ENCODE measurements around the gene CCDC57. TPM values are rescaled to one million over a fixed set of nuclear protein-coding genes. Genes with fewer than 3 reads are reported as not detected.

The CCDC57 gene
- total and polyA plus RNA-seq, 2 of the 4 experiments (the other 2 are of a cell fraction): 7.3 to 31.3 TPM

DNA sequence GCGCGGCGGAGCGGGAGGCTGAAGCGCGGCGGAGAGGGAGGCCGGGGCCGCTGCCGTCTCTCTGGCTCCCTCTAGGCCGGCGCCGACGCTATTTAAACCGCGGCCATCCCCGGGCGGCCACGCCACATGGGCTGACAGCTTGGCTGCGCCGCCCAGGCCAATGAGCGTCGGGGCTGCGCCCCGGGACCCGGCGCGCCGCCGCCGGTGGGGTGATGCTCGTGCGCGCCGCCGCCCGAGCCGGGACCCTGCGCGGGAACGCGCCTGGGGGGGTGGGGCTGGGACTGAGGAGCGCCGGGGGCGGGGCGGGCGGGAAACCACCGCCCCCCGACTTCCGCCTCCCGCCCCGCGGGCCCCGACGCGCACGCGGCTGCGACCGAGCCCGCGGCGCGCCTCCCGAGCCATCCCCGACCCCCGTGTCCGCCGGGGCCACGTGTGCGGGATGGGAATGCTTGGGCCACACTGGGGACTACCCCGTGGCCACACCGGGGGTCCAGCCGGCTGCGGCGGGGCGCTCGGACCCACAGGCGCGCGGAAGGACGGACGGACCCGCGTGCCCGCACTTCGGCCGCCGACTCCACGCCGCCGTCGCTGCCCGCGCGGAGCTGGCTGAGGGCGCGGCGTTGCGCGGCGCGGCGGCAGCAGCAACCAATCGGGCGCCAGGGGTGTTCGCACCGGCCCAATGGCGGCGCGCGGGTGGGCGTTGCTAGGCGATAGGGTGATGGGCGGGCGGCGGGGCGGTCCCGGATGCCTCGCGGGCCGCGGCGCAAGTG lies 114.3 kb downstream of the CCDC57 start, which contains the start of gene FASN (continued):
- TF ChIP-seq CEBPB (IDR thresholded peaks at IDR 0.05; ENCODE audit: low read depth, low read length) (no peak), MAFK (IDR thresholded peaks at IDR 0.05; ENCODE audit: low read depth, low read length) (no peak), RCOR1 (IDR thresholded peaks at IDR 0.05; ENCODE audit: insufficient replicate concordance, low read length) (no peak)

DNA sequence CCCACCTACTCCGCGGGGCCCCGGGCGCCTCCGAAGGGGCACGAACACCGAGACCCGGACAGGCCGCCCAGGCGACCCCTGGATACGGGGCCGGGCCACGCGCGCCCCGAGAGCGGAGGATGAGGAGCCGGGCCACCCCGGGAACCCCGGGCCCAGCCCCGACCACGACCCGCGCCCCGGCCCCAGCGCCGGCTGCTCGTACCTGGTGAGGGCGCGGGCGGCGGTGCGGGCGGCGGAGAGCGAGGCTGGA lies 114.8 kb downstream of the CCDC57 start:
- Histone ChIP-seq H2AFZ (replicated peaks; ENCODE audit: low read length, poor library complexity) (peak overlapping the region; percentile 88), H3K9ac (ENCODE audit: low read depth, low read length) (peak overlapping the region; percentile 87), H3K56ac (ENCODE audit: extremely low read depth, insufficient read depth, low read length) (0 out of 2 replicates have a peak overlapping the region, but pooled peaks have one; percentile 17), H3K36me3 (ENCODE audit: control insufficient read depth, insufficient read depth, low read length) (peaks cover 25% of the 10 kb centered on the region), H2BK5ac (ENCODE audit: low read depth, low read length, poor library complexity, severe bottlenecking) (peak overlapping the region; percentile 44), H3K27ac (ENCODE audit: insufficient read depth, low read length) (peak overlapping the region; percentile 74), H3K4ac (ENCODE audit: low read depth, low read length) (no peak overlapping the region), H3K14ac (replicated peaks; ENCODE audit: low read depth, low read length) (no peak overlapping the region), H3K4me2 (ENCODE audit: low read depth, low read length) (peak overlapping the region; percentile 83; the same call in 1 of the 2 replicates), H2AK5ac (ENCODE audit: low read depth, low read length) (peak overlapping the region; percentile 8; the same call in 1 of the 2 replicates), H3K4me3 (ENCODE audit: insufficient read depth, low read depth, low read length) (peak overlapping the region; percentile 54), H3K79me1 (ENCODE audit: low read depth in 1 of 2, low read length in 2 of 2) (peaks cover 0 to 56% of the 10 kb centered on the region in 2 experiments), H3K23ac (ENCODE audit: low read depth, low read length) (no peak overlapping the region), H4K5ac (ENCODE audit: low read depth, low read length) (no peak overlapping the region), H2BK20ac (ENCODE audit: low read depth, low read length) (no peak overlapping the region), H2AK9ac (replicated peaks; ENCODE audit: low read depth, low read length, poor library complexity) (peak overlapping the region; percentile 98), H3K27me3 (ENCODE audit: control insufficient read depth, insufficient read depth, low read length) (no peaks in the 10 kb centered on the region), H3K9me1 (ENCODE audit: insufficient read depth, low read length) (peaks cover 5% of the 10 kb centered on the region; the same call in 1 of the 2 replicates), H3K18ac (ENCODE audit: low read depth, low read length) (no peak overlapping the region), H4K8ac (ENCODE audit: low read depth in 2 of 2, low read length in 2 of 2) (peak overlapping the region in 1 of 2 experiments; percentile 49; a peak in 1 of 4 replicates), H4K91ac (ENCODE audit: insufficient read depth, low read depth, low read length) (no peak overlapping the region), H3K4me1 (ENCODE audit: control insufficient read depth, insufficient read depth, low read length) (peaks cover 13% of the 10 kb centered on the region), H3K9me3 (ENCODE audit: control insufficient read depth, insufficient read depth, low read length) (no peaks in the 10 kb centered on the region), H4K20me1 (ENCODE audit: insufficient read depth, low read length) (peaks cover 31% of the 10 kb centered on the region), H2BK15ac (ENCODE audit: low read depth, low read length) (no peak overlapping the region), H2BK120ac (ENCODE audit: low read depth, low read length) (no peak overlapping the region)
- ChIA-PET CTCF (no interaction called here), POLR2A (ENCODE audit: unreplicated experiment) (interaction anchor here (0.6 to 1.5 kb wide), 2 partner anchors 60 to 243 kb away, joined by 3 to 4 read pairs; partner anchors contain the start of gene DCXR)
- 0% methylated on average over 29 of the region's 36 CpGs; no CpG with 5 or more reads in 1 of the 2 experiments for WGBS, 2 experiments (ENCODE audit: extremely low coverage in 2 of 2, insufficient read length in 1 of 2)
- intact Hi-C loops (cut with micrococcal nuclease): loop anchor here (1.0 to 2.0 kb wide), 3 partner anchors 56 to 67 kb away; partner anchors contain the start of genes DCXR and RAC3
- TF ChIP-seq MXI1 (IDR thresholded peaks at IDR 0.05; ENCODE audit: borderline replicate concordance, low read depth, low read length) (no peak), POLR2A (IDR thresholded peaks at IDR 0.05; ENCODE audit: low read depth, low read length) (no peak), RCOR1 (IDR thresholded peaks at IDR 0.05; ENCODE audit: insufficient replicate concordance, low read length) (no peak), CHD1 (IDR thresholded peaks at IDR 0.05; ENCODE audit: low read depth, low read length) (no peak), FOS (IDR thresholded peaks at IDR 0.05; ENCODE audit: low read depth, low read length) (no peak), BHLHE40 (IDR thresholded peaks at IDR 0.05; ENCODE audit: low read depth, low read length) (no peak), SMC3 (IDR thresholded peaks at IDR 0.05; ENCODE audit: low read depth, low read length) (no peak), MAFK (IDR thresholded peaks at IDR 0.05; ENCODE audit: low read depth, low read length) (no peak), RAD21 (IDR thresholded peaks at IDR 0.05; ENCODE audit: low read length) (no peak), CEBPB (IDR thresholded peaks at IDR 0.05; ENCODE audit: low read depth, low read length) (no peak)
- TF ChIP-seq, protein P1, sequence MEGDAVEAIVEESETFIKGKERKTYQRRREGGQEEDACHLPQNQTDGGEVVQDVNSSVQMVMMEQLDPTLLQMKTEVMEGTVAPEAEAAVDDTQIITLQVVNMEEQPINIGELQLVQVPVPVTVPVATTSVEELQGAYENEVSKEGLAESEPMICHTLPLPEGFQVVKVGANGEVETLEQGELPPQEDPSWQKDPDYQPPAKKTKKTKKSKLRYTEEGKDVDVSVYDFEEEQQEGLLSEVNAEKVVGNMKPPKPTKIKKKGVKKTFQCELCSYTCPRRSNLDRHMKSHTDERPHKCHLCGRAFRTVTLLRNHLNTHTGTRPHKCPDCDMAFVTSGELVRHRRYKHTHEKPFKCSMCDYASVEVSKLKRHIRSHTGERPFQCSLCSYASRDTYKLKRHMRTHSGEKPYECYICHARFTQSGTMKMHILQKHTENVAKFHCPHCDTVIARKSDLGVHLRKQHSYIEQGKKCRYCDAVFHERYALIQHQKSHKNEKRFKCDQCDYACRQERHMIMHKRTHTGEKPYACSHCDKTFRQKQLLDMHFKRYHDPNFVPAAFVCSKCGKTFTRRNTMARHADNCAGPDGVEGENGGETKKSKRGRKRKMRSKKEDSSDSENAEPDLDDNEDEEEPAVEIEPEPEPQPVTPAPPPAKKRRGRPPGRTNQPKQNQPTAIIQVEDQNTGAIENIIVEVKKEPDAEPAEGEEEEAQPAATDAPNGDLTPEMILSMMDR (conservative IDR thresholded peaks at IDR 0.05; ENCODE audit: low read depth, low read length): no peak
- TF ChIP-seq, protein P2, sequence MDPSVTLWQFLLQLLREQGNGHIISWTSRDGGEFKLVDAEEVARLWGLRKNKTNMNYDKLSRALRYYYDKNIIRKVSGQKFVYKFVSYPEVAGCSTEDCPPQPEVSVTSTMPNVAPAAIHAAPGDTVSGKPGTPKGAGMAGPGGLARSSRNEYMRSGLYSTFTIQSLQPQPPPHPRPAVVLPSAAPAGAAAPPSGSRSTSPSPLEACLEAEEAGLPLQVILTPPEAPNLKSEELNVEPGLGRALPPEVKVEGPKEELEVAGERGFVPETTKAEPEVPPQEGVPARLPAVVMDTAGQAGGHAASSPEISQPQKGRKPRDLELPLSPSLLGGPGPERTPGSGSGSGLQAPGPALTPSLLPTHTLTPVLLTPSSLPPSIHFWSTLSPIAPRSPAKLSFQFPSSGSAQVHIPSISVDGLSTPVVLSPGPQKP (IDR thresholded peaks at IDR 0.05; ENCODE audit: borderline replicate concordance, low read depth, low read length): no peak
- BruUV-seq (replicated peaks): no TSS peak
- ATAC-seq (ENCODE audit: low read depth) (peak; percentile 2), DNase-seq (no peak)
- in situ Hi-C loops (cut with MboI; ENCODE audit: low sequenced_read_pairs): no loop called here
- dilution Hi-C loops (cut with HindIII; ENCODE audit: low sequenced_read_pairs, unreplicated experiment): no loop called here

Measured in IMR-90 (cell line).